Stimulated activated naive CD8-positive, alpha-beta T cell treated with anti-CD3 and anti-CD28 coated beads, Interleukin-15, amount 100 ng/mL, for 72 hours (primary cell): ENCODE data around the gene CSH1.
"Not testable (repeated sequence)": the region's sequence is repeated elsewhere in the genome, so short reads cannot be mapped to it uniquely, and the experiment has no call there.

Experiments
- ATAC-seq: fragments of 150-1000 bp; cut with Tn5 transposase; 2 replicates; pipeline ENCODE4 v1.10.0; 2021; ENCODE audit warnings: mild to moderate bottlenecking, moderate library complexity
- DNase-seq, 2 donors: peaks; one replicate each; pipeline ENCODE4 v3.0.0; 2021 to 2022
- H3K27ac Mint-ChIP-seq, 2 donors: one replicate each; pipeline ENCODE4 v1.8.0; 2022; ENCODE audit warnings: mild to moderate bottlenecking in 2 of 2, mixed read lengths in 2 of 2, moderate library complexity in 2 of 2
- H3K27me3 Mint-ChIP-seq: one replicate; pipeline ENCODE4 v1.8.0; 2022; ENCODE audit warnings: mixed read lengths
- H3K4me1 Mint-ChIP-seq: one replicate; pipeline ENCODE4 v1.8.0; 2022; ENCODE audit warnings: mild to moderate bottlenecking, mixed read lengths
- H3K4me3 Mint-ChIP-seq, 2 donors: one replicate each; pipeline ENCODE4 v1.8.0; 2022; ENCODE audit warnings: mild to moderate bottlenecking in 2 of 2, mixed read lengths in 2 of 2, moderate library complexity in 1 of 2
- H3K9me3 Mint-ChIP-seq, 2 donors: one replicate each; pipeline ENCODE4 v1.8.0; 2022; ENCODE audit warnings: mixed read lengths in 2 of 2

CSH1 gene

DNA sequence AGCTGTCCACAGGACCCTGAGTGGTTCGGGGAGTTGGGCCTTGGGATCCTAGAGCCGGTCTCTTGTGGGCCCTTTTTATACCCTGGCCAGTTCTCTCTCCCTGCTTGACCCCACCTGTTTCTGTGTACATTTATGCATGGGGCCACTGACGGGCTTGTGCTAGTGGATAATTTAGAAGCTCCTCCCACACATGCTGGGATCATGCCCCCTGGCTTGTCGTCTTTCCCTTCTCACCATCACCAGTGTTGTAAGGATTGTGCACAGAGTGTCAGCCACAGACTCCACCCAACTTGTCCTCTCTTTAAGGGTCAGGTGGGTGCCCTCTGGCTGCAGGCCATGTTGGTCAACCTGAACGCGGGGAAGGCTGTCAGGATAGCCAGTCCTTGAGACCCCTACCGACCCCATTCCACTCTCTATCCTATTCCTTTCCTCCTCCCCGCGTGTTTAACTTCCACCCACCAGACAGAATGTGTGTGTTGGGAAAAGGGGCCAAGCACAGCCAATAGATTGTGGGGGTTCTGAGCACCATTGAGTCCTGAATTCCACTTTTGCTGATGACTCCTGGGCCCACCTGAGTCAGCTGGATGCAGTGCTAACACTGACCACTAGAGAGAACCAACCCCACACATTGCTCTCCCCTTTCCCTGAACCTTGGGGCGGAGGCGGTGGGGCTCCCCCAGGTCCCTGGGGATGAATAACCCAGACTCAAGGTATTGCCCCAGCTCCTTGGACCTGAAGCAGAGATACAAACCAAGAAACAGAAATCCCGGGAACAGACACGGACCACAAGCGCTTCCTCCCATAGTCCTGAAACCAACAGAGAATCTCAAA, at the start of gene CSH1:
Gene CSH1, minus strand, starts transcription at position 51 of the 831 bp plus-strand sequence. CDS start 63 bp downstream, outside the sequence.
- peaks cover 23% of the 10 kb centered on the region for H3K4me1 Mint-ChIP-seq
- not testable (repeated sequence) for H3K27me3 Mint-ChIP-seq, H3K9me3 Mint-ChIP-seq, ATAC-seq, DNase-seq, H3K4me3 Mint-ChIP-seq, H3K27ac Mint-ChIP-seq

DNA sequence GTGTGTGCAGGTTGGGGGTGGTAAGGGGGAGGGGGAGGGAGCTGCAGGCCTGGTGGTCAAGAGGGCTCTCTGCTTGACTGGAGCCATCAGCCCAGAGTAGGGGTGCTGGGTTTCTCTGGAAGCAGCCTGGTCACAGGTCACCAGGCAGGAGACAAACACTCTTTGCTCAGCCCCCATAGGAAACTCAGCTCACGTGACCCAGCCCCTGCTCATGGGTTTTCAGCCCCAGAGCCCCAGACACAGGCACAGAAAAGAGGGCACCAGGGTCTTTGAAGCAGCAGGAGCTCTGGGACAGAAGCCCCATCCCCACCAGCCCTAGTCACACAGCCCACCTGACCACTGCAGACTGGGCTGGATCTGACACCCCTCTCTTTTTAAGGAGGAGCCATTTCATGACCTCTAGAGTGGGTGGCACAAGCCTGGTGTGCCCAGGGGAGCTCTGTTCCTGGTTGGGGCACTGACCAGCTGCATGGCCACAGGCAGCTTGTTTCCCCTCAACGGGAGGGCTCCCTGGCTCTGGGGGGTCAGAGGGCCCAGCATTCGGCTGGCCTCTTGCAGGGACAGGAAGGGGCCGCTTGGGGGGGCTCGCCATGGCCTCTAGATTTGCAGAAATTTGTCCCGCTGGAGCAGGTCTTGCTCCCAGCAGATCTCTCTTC, 49.5 kb upstream of the CSH1 start:
- ATAC-seq (peak; percentile 4), DNase-seq (no peak)
- H3K4me1 Mint-ChIP-seq: peaks cover 23% of the 10 kb centered on the region
- H3K27me3 Mint-ChIP-seq: no peaks in the 10 kb centered on the region
- H3K4me3 Mint-ChIP-seq: peak overlapping the region; percentile 81 to 86
- H3K9me3 Mint-ChIP-seq: no peaks in the 10 kb centered on the region
- H3K27ac Mint-ChIP-seq: peak overlapping the region; percentile 42 to 82

DNA sequence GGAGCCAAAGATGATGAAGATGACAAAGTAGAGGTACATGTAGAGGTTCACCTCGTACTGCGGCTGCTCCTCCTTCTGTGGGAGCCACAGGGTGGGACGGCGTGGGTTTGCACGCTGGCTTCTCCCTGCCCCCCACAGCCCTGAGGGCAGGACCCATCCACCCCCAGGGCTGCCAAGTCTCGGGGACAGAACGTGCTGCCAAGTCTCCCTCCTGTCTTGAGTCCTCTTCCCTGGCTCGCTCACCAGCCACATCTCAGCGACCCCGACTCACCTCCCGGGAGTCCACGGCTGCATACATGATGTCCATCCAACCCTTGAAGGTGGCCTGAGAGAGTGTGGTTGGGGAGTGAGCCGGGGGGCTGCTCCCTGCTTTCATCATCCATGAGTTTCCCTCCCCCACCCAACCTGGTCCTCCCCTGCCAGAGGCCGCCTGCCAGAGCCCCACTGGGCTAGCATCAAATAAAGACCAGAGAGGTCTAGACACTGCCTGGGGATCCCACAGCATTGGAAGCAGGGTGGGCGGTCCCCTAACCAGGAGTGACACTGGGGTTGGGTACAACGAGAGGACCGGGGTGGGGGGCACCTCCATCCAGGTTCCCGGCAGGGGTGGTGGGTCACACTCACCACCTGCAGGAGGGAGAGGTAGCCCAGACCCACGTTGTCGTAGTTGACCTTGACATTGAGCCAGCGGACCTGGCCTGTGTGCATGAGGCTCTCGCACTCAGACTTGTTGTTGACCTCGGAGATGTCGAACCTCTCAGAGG, 48.5 kb upstream of the CSH1 start:
- H3K27ac Mint-ChIP-seq: peak overlapping the region in 1 of 2 donors; percentile 16
- peak overlapping the region in 1 of 2 donors; percentile 21 for H3K4me3 Mint-ChIP-seq
- no peaks in the 10 kb centered on the region for H3K9me3 Mint-ChIP-seq
- peaks cover 23% of the 10 kb centered on the region for H3K4me1 Mint-ChIP-seq
- DNase-seq: no peak
- ATAC-seq: no peak
- H3K27me3 Mint-ChIP-seq: no peaks in the 10 kb centered on the region

DNA sequence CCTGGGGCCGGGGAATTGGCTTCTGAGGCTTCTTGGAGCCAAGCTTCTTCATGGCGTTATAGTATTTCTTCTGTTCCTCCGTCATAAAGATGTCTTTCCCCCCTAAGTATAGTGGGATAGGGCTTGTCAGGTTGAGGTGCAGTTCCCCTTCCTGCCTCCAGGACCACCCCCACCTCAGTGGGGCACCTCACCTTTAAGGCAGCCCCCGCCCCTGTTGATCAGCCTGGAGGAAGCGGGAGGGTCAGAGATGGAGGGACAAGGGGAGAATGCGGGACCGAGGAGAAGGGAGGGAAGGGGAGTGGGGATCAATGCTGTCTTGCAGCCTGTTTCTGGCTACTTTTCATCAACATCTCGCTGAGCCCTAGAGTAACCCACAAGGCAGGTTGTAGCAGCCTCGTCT, 47.4 kb upstream of the CSH1 start:
- peaks cover 27% of the 10 kb centered on the region for H3K4me1 Mint-ChIP-seq
- ATAC-seq (no peak), DNase-seq (no peak)
- no peaks in the 10 kb centered on the region for H3K9me3 Mint-ChIP-seq
- H3K27me3 Mint-ChIP-seq: no peaks in the 10 kb centered on the region
- H3K27ac Mint-ChIP-seq: no peak overlapping the region
- H3K4me3 Mint-ChIP-seq: no peak overlapping the region

DNA sequence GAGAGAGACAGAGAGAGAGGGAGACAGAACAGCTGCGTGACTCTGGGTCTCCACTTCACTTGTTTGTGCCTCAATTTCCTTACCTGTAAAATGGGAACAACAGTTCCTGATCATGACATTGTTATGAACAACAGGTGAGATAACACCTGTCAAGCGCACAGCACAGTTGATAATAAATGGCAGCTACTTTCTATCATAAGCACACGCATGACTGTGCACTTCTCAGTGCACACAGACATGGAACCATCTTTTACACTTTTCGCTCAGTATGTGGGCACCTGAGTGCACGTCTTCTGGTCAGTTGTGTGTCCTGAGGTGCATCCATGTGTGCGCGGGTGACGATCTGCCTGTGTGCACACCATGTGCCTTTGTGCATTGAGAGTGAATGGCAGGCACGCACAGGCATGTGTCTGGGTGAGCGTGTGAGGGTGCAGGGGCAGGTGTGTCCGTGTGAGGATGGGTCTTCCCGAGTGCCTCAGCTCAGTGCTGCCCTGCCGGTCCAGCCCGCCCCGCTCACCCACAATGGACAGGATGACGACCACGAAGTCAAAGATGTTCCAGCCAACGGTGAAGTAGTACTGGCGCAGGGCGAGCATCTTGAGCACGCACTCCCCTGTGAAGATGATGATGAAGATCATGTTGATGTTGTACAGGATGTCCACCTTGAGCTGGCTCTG, 46.1 kb upstream of the CSH1 start:
- peaks cover 31% of the 10 kb centered on the region for H3K4me1 Mint-ChIP-seq
- H3K9me3 Mint-ChIP-seq: no peaks in the 10 kb centered on the region
- H3K4me3 Mint-ChIP-seq: no peak overlapping the region
- ATAC-seq (no peak), DNase-seq (no peak)
- H3K27ac Mint-ChIP-seq: no peak overlapping the region
- H3K27me3 Mint-ChIP-seq: no peaks in the 10 kb centered on the region

DNA sequence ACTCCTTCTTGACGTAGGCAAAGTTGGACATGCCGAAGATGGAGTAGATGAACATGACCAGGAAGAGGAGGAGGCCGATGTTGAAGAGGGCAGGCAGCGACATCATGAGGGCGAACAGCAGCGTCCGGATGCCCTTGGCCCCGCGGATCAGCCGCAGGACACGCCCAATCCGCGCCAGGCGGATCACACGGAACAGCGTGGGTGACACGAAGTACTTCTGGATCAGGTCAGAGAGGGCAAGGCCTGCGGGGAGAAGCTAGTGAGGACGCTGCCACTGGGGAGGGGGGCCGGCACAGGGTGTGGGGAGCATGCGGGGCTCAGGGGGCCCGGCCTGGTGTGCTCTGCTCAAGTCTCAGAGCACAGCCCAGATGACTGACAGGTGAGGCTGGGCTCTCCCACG, 45.4 kb upstream of the CSH1 start:
- Mint-ChIP-seq H3K4me3 (no peak overlapping the region), H3K27me3 (no peaks in the 10 kb centered on the region), H3K27ac (no peak overlapping the region), H3K4me1 (peaks cover 27% of the 10 kb centered on the region), H3K9me3 (no peaks in the 10 kb centered on the region)
- ATAC-seq (no peak), DNase-seq (no peak)

DNA sequence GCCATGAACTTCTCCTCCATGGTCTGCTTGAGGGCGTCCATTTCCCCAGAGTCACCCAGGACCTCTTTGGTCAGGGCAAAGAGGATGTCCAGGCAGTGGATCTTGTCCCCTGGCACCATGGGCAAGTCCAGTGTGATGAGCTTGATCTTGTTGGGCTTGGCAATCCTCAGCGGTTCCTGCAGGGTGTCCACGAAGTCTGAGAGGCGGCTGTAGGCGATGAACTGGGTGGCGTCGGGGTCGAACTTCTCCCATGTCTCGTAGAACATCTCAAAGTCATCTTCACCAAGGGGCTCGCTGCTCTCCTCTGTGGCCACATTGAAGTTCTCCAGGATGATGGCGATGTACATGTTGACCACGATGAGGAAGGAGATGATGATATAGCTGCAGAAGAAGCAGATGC, 44.8 kb upstream of the CSH1 start:
- no peak overlapping the region for H3K4me3 Mint-ChIP-seq
- DNase-seq (no peak), ATAC-seq (no peak)
- peaks cover 21% of the 10 kb centered on the region for H3K4me1 Mint-ChIP-seq
- no peaks in the 10 kb centered on the region for H3K9me3 Mint-ChIP-seq
- no peak overlapping the region for H3K27ac Mint-ChIP-seq
- H3K27me3 Mint-ChIP-seq: no peaks in the 10 kb centered on the region

DNA sequence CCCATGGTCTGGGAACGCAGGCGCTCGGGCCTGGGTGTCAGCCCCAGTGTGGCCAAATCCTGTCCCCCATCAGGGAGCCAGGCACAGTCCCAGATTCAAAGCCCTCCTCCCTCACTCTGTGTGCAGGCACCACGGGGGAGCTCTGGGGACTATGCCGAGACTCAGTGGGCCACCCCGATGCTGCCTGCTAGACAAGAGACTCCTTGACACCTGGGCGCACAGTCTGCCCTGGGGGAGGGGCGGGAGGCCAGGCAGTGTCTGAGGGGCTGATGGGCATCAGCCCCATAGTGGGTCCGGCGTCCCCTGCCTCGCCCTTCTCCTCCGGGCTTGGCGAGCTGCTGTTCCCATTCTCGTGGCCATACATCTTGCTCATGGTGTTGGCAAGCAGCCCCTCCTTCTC, 44.2 kb upstream of the CSH1 start:
- peak; percentile 22 for ATAC-seq
- Mint-ChIP-seq H3K27me3 (no peaks in the 10 kb centered on the region), H3K27ac (no peak overlapping the region), H3K4me3 (no peak overlapping the region), H3K9me3 (no peaks in the 10 kb centered on the region), H3K4me1 (peaks cover 16% of the 10 kb centered on the region)
- no peak for DNase-seq

DNA sequence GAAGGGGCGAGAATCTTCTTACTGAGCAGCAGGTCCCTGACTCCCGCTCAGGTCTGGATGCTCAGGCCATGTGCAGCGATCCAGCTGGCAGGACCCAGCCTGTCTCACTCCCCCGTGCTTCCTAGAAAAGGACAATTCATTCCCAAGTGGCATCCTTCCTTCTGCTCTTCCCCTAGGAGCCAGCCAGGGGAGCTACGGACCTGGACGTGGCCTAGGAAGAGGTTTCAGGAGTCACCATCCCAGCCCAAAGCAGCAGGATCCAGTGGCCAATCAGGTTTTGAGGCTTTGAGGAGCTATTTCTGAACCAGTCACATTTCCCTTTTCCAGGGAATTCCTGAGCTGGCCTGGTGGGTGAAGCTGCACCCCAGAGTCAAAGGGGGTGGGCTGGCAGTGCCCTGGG, 43.5 kb upstream of the CSH1 start:
- Mint-ChIP-seq H3K27me3 (no peaks in the 10 kb centered on the region), H3K4me3 (no peak overlapping the region)

DNA sequence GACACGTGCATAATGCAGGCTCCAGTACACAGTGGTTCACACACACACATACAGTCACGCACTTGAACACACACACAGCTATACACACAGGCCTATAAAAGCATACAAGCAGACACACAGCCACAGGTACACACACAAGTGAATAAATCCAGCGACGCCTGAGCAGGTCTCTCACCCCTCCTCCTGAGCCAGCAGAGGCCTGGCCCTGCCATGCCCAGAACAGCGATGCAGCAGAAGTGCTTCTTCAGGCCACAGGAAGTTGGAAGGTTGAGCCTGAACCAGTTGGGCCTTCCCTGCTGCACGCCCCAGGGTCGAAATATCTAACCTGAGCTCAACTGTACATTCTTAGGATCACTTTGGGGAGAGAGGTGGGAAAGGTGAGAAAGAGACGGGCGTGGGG, 43.0 kb upstream of the CSH1 start:
- no peaks in the 10 kb centered on the region for H3K27me3 Mint-ChIP-seq
- peak overlapping the region in 1 of 2 donors; percentile 16 for H3K27ac Mint-ChIP-seq
- H3K4me1 Mint-ChIP-seq: peaks cover 8% of the 10 kb centered on the region
- DNase-seq (no peak), ATAC-seq (no peak)
- H3K9me3 Mint-ChIP-seq: no peaks in the 10 kb centered on the region
- H3K4me3 Mint-ChIP-seq: no peak overlapping the region

More for the DNA sequence above, 43.5 kb upstream of the CSH1 start:
- no peak overlapping the region for H3K27ac Mint-ChIP-seq
- DNase-seq (no peak), ATAC-seq (no peak)
- H3K9me3 Mint-ChIP-seq: no peaks in the 10 kb centered on the region
- peaks cover 9% of the 10 kb centered on the region for H3K4me1 Mint-ChIP-seq

DNA sequence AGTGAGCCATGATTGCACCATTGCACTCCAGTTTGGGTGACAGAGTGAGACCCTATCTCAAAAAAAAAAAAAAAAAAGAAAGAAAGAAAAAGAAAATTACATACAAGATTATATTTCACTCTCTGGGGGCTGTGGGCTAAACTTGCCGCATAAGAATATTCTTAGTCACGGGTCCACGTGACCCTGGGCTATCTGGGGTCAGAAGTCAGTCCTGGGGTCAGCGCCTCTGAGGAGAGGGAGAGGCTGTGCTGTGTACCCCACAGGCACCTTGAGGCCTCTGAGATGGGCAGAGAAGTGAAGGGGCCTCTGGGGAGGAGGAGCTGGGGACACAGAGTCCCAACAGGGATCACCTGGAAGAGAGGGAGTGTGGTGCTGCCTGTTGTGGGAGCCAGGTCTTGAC, 41.5 kb upstream of the CSH1 start:
- Mint-ChIP-seq H3K4me3 (no peak overlapping the region), H3K4me1 (peaks cover 13% of the 10 kb centered on the region), H3K9me3 (no peaks in the 10 kb centered on the region), H3K27ac (peak overlapping the region in 1 of 2 donors; percentile 10), H3K27me3 (no peaks in the 10 kb centered on the region)
- no peak for DNase-seq
- no peak for ATAC-seq

DNA sequence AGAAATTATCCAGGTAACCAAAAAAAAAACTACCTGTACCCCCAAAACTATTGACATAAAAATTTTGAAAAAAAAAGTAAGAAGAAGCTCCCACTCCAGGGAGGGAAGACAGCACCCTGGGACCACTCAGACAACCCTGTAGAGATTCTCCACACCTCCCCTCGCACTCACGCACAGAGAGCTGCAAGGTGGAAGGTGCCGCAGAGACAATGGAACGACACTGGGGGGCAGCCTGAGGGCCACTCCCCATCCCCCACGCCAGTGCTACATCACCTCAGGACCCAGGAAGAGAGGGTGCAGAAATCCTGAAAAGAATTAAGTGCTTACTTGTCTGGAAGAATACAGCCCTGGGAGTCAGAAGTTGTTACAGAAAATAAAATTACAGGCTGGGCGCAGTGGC, 40.9 kb upstream of the CSH1 start:
- Mint-ChIP-seq H3K4me1 (peaks cover 19% of the 10 kb centered on the region), H3K27me3 (no peaks in the 10 kb centered on the region), H3K9me3 (no peaks in the 10 kb centered on the region), H3K27ac (no peak overlapping the region), H3K4me3 (no peak overlapping the region)
- no peak for ATAC-seq
- DNase-seq: no peak

DNA sequence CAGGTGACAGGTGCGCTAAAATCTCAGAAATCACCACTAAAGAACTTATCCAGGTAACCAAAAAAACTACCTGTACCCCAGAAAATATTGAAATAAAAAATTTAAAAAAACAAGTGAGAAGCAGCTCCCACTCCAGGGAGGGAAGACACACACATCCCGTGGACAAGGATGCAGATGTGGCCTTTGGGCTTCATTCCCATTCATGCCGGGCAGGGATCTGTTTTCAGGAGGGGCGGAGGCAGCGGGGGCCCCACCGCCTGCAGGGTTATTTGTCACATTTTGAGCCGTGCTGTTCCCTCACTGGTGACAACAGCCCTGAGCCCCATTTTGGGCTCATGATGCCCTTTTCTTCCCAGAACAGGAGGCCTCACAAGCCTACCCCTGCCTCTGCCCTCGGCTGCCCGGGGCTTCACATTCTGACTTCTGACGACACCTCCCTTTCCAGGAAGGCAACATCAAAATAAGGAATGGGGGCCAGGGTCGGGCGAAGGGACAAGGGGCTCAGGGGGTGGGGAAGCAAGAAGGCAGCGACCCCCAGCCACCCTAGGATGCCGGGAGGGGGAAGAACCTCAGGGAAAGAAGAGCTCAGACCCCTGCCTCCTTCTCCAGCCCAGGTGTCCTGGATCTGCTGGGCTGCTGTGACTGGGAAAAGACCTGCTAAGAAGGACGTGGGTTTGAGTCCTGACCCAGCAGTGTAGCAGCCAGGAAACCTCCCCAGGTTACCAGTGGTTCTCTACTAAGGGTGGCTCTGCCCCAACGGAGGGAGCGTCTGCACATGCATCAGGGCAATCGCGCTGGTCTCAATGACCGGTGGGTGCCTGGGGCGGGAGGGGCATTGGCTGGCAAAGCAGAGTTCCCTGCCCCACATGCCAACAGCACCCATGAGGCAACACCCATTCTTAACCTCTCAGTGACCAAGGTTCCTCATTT, 38.1 kb upstream of the CSH1 start:
- Mint-ChIP-seq H3K4me1 (peaks cover 39% of the 10 kb centered on the region), H3K4me3 (no peak overlapping the region), H3K27me3 (no peaks in the 10 kb centered on the region), H3K9me3 (no peaks in the 10 kb centered on the region), H3K27ac (no peak overlapping the region)
- ATAC-seq (no peak), DNase-seq (no peak)

DNA sequence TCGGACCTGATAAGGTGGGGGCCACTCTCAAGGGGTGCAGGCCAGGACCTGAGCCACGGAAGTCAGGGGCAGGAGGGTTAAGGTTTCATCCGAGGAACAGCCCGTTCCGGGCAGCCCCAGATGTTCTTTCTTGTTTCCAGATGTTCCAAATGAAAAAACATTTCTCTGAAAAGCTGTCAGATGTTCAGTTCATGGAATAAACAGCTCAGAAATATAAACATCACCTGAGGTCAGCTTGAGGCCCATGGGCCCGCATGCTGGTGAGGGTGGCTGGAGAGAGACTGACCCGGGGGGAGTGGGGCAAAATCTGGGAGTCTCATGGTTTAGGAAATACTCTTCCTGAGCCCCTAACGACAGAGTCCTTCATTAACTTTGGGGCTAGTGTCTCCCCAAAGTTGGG, 37.2 kb upstream of the CSH1 start:
- H3K4me1 Mint-ChIP-seq: peaks cover 33% of the 10 kb centered on the region
- H3K4me3 Mint-ChIP-seq: no peak overlapping the region
- no peak overlapping the region for H3K27ac Mint-ChIP-seq
- no peak for DNase-seq
- no peaks in the 10 kb centered on the region for H3K9me3 Mint-ChIP-seq
- ATAC-seq: no peak
- no peaks in the 10 kb centered on the region for H3K27me3 Mint-ChIP-seq
